Adrenal gland (tissue), 12 donors: Measurements from ENCODE around the gene AKR1C8. TPM values are rescaled to one million over a fixed set of nuclear protein-coding genes. Genes with fewer than 3 reads are reported as not detected.

Experiments
- DNase-seq, 7 donors: peaks; one replicate each; pipeline ENCODE4 v3.0.0-alpha.2; 2019 to 2020
- H3K27ac ChIP-seq, 5 donors: fragments of 200-600 bp; sonication (generic) in 4 of 5; 1 replicate in 3 of 5; 2 replicates in 2 of 5; pipeline versions ENCODE4 v1.5.1 to v1.8.0; 2016 to 2020; ENCODE audit warnings: mild to moderate bottlenecking in 1 of 5
- H3K27me3 ChIP-seq: fragments of 200-600 bp; 2 replicates; pipeline ENCODE4 v1.8.0; 2021
- H3K36me3 ChIP-seq, 2 donors: fragments of 200-600 bp; replicated peaks in 1 of 2; 1 replicate in 1 of 2; 2 replicates in 1 of 2; pipeline versions ENCODE4 v1.5.1 to v1.8.0; 2018 to 2022
- H3K4me1 ChIP-seq, 2 donors: fragments of 200-600 bp; replicated peaks in 1 of 2; 1 replicate in 1 of 2; 2 replicates in 1 of 2; pipeline versions ENCODE4 v1.5.1 to v1.8.0; 2018 to 2021
- H3K4me3 ChIP-seq, 4 donors: fragments of 200-600 bp; sonication (generic) in 3 of 4; one replicate each; pipeline ENCODE4 v1.5.1; 2016 to 2018
- H3K9me3 ChIP-seq, 3 donors: fragments of 200-600 bp; sonication (generic) in 1 of 3; replicated peaks in 1 of 3; 1 replicate in 2 of 3; 2 replicates in 1 of 3; pipeline versions ENCODE4 v1.5.1 to v1.8.0; 2016 to 2021
- POLR2A ChIP-seq, 2 donors: fragments of 450-650 bp; IDR thresholded peaks; one replicate each; pipeline ENCODE4 v1.6.1; 2017; ENCODE audit warnings: antibody characterized with exemption in 2 of 2, mild to moderate bottlenecking in 2 of 2, moderate library complexity in 1 of 2
- WGBS, 4 donors: extraction: QIAGEN DNeasy Blood & Tissue Kit in 2 of 4; methylation state at CpG; one replicate each; pipeline versions ENCODE4 v1.1.5 to v1.1.7; 2013 to 2017; 5-methylcytosine and 5-hydroxymethylcytosine counted together
- intact Hi-C, 2 donors: fragments of 100-400 bp; cut with DNase I; formaldehyde crosslinking; loops; one replicate each; pipeline versions ENCODE4 v1.14.1 to v1.15.0; 2022 to 2023
- polyA plus RNA-seq, 3 donors: library from polyadenylated mRNA; stranded (reverse); fragments of 200-250 nt in 2 of 3; fragments of 350-450 nt in 1 of 3; fragmentation: Illumina TruSeq in 1 of 3; extraction: RNeasy Lipid Tissue Mini Kit (QIAGEN cat#74804) in 1 of 3; gene quantifications; one replicate each; pipeline ENCODE4 v1.2.3, GENCODE V29; 2013 to 2014
- total RNA-seq, 9 donors: library from RNA; depleted of rRNA in 4 of 9; stranded (reverse); fragments of >200 nt in 4 of 9; fragments of 120-200 nt in 1 of 9; fragmentation: NEBNext Ultra II Directional in 1 of 9; extraction: Animal tissue kit (Norgen Biotek cat#: 25700) in 1 of 9; gene quantifications; one replicate each; pipeline versions ENCODE4 v1.1.0 to v1.2.4, GENCODE V29; 2013 to 2023
- TF ChIP-seq, protein P1 (sequence below), 6 experiments: fragments of 450-650 bp in 4 of 6; fragments of 200-600 bp in 2 of 6; sonication (generic) in 1 of 6; IDR thresholded peaks; 1 replicate in 5 of 6; 2 replicates in 1 of 6; pipeline versions ENCODE4 v1.5.1 to v1.8.0; 2016 to 2021; ENCODE audit warnings: antibody characterized with exemption in 6 of 6, mild to moderate bottlenecking in 2 of 6, moderate library complexity in 1 of 6
- donor health status: healthy with polysubstance abuse.
- donor health status: Bipolar disorder and iron deficiency.
- donor health status: DM: yes; HTN: yes; CAD: no.
- donor health status: DM: no; HTN: no; CAD: no.
- donor health status: DM: no; HTN: no; CAD: no.
- donor health status: DM: yes; HTN: yes; CAD: no.

The AKR1C8 gene
- total and polyA plus RNA-seq, 12 donors = not detected

DNA sequence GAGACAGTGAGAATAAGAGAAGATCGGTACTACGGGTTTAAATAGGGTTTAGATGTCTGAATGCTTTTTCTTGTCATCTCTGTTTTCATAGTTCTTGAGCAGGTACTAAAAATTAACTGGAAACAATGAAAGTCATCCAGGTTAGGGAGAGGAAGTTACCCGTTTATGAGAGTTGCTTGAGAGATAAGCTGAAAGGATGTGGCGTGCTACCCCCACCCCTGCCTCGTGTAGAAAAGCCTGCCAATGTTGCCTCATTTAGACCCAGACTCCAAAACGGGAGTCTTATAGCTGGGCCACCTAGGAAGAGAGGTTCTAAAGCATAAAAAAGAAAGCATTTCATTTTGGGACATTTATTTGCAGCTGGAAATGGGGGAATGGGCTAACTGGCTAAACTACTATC lies 21.8 kb upstream of the AKR1C8 start:
- Histone ChIP-seq H3K27me3 (no peaks in the 10 kb centered on the region), H3K27ac (no peak overlapping the region), H3K9me3 (no peaks in the 10 kb centered on the region), H3K36me3 (no peaks in the 10 kb centered on the region), H3K4me3 (no peak overlapping the region), H3K4me1 (no peaks in the 10 kb centered on the region)
- no peak for TF ChIP-seq POLR2A (IDR thresholded peaks at IDR 0.05)
- TF ChIP-seq, protein P1, sequence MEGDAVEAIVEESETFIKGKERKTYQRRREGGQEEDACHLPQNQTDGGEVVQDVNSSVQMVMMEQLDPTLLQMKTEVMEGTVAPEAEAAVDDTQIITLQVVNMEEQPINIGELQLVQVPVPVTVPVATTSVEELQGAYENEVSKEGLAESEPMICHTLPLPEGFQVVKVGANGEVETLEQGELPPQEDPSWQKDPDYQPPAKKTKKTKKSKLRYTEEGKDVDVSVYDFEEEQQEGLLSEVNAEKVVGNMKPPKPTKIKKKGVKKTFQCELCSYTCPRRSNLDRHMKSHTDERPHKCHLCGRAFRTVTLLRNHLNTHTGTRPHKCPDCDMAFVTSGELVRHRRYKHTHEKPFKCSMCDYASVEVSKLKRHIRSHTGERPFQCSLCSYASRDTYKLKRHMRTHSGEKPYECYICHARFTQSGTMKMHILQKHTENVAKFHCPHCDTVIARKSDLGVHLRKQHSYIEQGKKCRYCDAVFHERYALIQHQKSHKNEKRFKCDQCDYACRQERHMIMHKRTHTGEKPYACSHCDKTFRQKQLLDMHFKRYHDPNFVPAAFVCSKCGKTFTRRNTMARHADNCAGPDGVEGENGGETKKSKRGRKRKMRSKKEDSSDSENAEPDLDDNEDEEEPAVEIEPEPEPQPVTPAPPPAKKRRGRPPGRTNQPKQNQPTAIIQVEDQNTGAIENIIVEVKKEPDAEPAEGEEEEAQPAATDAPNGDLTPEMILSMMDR (IDR thresholded peaks at IDR 0.05) = no peak
- intact Hi-C loops = no loop called here
- WGBS, 4 donors = 47 to 65% (median 55%) methylated on average over 6 of the region's 6 CpGs
- no peak for DNase-seq

DNA sequence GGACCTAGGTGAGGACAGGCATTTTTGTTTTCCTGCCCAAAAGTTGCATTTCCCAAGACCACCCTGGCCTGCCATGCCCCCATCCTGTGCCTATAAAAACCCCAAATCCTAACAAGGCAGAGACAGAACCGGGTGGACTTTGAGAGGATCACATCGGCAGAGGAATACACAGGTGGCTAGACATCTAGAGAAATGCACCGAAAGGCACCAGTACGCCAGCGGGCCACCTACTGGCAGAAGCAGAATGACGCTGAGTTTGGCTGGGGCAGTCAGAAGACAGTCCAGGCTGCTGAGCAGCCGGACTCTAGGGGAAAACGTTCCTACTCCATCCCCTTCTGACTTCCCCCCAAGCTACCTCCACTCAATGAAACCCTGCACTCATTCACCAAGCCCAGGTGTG lies 14.4 kb upstream of the AKR1C8 start:
- TF ChIP-seq, protein P1 (IDR thresholded peaks at IDR 0.05) = no peak
- no peak for TF ChIP-seq POLR2A (IDR thresholded peaks at IDR 0.05)
- Histone ChIP-seq H3K4me1 (no peaks in the 10 kb centered on the region), H3K4me3 (no peak overlapping the region), H3K27ac (no peak overlapping the region), H3K36me3 (no peaks in the 10 kb centered on the region), H3K9me3 (no peaks in the 10 kb centered on the region), H3K27me3 (no peaks in the 10 kb centered on the region)
- WGBS, 4 donors = 71 to 79% (median 77%) methylated on average over 7 to 8 of the region's 8 CpGs
- DNase-seq = no peak
- intact Hi-C loops = no loop called here

DNA sequence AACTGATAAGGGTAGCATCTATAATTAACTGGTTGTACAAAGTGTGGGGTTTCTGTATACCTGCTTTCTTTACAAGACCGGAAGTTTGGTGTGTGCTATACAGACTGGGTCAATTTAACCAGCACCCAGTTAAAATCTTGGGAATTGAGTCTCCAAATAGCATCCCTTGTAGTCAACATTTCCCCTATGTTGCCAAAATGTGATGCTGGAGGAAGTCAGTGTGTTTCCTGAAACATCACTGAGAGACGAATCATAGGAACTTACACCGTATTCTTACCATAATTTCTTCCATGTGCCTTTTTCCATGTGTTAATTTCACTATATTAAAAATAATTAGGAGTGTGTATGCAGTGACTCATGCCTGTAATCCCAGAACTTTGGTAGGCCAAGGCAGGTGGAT lies 13.4 kb upstream of the AKR1C8 start:
- H3K9me3 ChIP-seq = no peaks in the 10 kb centered on the region
- no peak overlapping the region for H3K4me3 ChIP-seq
- no peaks in the 10 kb centered on the region for H3K4me1 ChIP-seq
- no peak for DNase-seq
- WGBS, 4 donors = 58 to 84% (median 80%) methylated on average over 3 of the region's 3 CpGs
- no peak overlapping the region for H3K27ac ChIP-seq
- intact Hi-C loops = no loop called here
- no peaks in the 10 kb centered on the region for H3K36me3 ChIP-seq
- H3K27me3 ChIP-seq = no peaks in the 10 kb centered on the region
- no peak for TF ChIP-seq POLR2A (IDR thresholded peaks at IDR 0.05)
- TF ChIP-seq, protein P1 (IDR thresholded peaks at IDR 0.05) = no peak

DNA sequence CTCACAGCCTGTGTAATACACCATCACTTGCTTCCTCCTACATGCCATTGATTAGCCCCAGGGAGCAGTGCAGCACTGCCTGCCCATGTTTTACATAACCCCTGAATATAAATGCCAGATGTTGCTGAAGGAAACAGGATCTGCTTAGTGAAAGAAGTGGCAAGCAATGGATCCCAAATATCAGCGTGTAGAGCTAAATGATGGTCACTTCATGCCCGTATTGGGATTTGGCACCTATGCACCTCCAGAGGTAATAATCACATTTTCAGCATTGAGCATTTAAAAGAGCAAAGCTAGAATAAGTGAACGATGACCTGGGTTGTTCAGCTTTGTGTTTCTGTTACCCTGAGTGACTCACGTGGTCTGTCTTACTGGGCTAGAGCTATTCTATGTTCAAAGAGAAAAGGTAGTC lies 11.8 kb upstream of the AKR1C8 start, which contains the start of gene AKR1C4:
AKR1C4 (plus strand) TSS at position 136 of the 412 bp plus-strand sequence; CDS start at position 167, 31 bp downstream.
- TF ChIP-seq, protein P1 (IDR thresholded peaks at IDR 0.05) = no peak
- TF ChIP-seq POLR2A (IDR thresholded peaks at IDR 0.05) = no peak
- H3K4me1 ChIP-seq = no peaks in the 10 kb centered on the region
- no peak for DNase-seq
- no peaks in the 10 kb centered on the region for H3K36me3 ChIP-seq
- intact Hi-C loops = no loop called here
- H3K9me3 ChIP-seq = no peaks in the 10 kb centered on the region
- no peaks in the 10 kb centered on the region for H3K27me3 ChIP-seq
- no peak within 1 kb of the TSS for H3K27ac ChIP-seq
- no peak within 1 kb of the TSS for H3K4me3 ChIP-seq
- 70 to 83% (median 79%) methylated on average over 4 of the region's 4 CpGs for WGBS, 4 donors
